ENCODE data around the gene DGKB. TPM values are rescaled to one million over a fixed set of nuclear protein-coding genes. Genes with fewer than 3 reads are reported as not detected.

DGKB gene
- polyA plus RNA-seq, 1 donor (not counting 4 experiments of a cell fraction or from before 2014, with no cell fraction given): 0.01 TPM

- H3K9me3 ChIP-seq (ENCODE audit: control insufficient read depth, low read depth, low read length): no peaks in the 10 kb centered on the region
- H3K27ac ChIP-seq (ENCODE audit: control insufficient read depth, insufficient read depth, low read length): no peak overlapping the region
- dilution Hi-C loops (cut with MboI; ENCODE audit: extremely low pct_ligation_motif_present, low sequenced_read_pairs): no loop called here
- FAIRE-seq (no peak), DNase-seq (ENCODE audit: low read depth, low spot score) (no peak)
- no peak overlapping the region for H3K4me3 ChIP-seq (ENCODE audit: control insufficient read depth in 2 of 3, extremely low read depth in 1 of 3, insufficient read depth in 2 of 3, low read depth in 1 of 3, low read length in 3 of 3)
- H3K27me3 ChIP-seq (ENCODE audit: control insufficient read depth, extremely low read depth, insufficient read depth, low read length): no peaks in the 10 kb centered on the region
- TF ChIP-seq EZH2 (IDR thresholded peaks at IDR 0.05; ENCODE audit: low read length): no peak
- TF ChIP-seq, protein P1, sequence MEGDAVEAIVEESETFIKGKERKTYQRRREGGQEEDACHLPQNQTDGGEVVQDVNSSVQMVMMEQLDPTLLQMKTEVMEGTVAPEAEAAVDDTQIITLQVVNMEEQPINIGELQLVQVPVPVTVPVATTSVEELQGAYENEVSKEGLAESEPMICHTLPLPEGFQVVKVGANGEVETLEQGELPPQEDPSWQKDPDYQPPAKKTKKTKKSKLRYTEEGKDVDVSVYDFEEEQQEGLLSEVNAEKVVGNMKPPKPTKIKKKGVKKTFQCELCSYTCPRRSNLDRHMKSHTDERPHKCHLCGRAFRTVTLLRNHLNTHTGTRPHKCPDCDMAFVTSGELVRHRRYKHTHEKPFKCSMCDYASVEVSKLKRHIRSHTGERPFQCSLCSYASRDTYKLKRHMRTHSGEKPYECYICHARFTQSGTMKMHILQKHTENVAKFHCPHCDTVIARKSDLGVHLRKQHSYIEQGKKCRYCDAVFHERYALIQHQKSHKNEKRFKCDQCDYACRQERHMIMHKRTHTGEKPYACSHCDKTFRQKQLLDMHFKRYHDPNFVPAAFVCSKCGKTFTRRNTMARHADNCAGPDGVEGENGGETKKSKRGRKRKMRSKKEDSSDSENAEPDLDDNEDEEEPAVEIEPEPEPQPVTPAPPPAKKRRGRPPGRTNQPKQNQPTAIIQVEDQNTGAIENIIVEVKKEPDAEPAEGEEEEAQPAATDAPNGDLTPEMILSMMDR (optimal IDR thresholded peaks at IDR 0.05 in 1 of 3, IDR thresholded peaks at IDR 0.05 in 1 of 3, conservative IDR thresholded peaks at IDR 0.05 in 1 of 3; ENCODE audit: extremely low read depth in 1 of 3, insufficient read depth in 2 of 3, low read length in 3 of 3): no peak
- H4K20me1 ChIP-seq (ENCODE audit: control insufficient read depth, extremely low read depth, insufficient read depth, low read length): no peaks in the 10 kb centered on the region
- H3K36me3 ChIP-seq (ENCODE audit: control insufficient read depth in 2 of 2, extremely low read depth in 1 of 2, insufficient read depth in 2 of 2, low read length in 2 of 2): no peaks in the 10 kb centered on the region
- H2AFZ ChIP-seq (ENCODE audit: control insufficient read depth, low read length): no peak overlapping the region
- no peaks in the 10 kb centered on the region for H3K4me1 ChIP-seq (ENCODE audit: control insufficient read depth, extremely low read depth, insufficient read depth, low read length)
- no peaks in the 10 kb centered on the region for H3K9me1 ChIP-seq (ENCODE audit: control insufficient read depth, extremely low read depth, insufficient read depth, low read length)
- no peak overlapping the region for H3K9ac ChIP-seq (ENCODE audit: control insufficient read depth, extremely low read depth, insufficient read depth, low read length)
- H3K4me2 ChIP-seq (ENCODE audit: control insufficient read depth, extremely low read depth, insufficient read depth, low read depth, low read length): no peak overlapping the region
- no peaks in the 10 kb centered on the region for H3K79me2 ChIP-seq (ENCODE audit: control insufficient read depth, insufficient read depth, low read length)
Measured at GRCh38 chr7:14446829-14447228, 455.7 kb downstream of the DGKB start.

DNA sequence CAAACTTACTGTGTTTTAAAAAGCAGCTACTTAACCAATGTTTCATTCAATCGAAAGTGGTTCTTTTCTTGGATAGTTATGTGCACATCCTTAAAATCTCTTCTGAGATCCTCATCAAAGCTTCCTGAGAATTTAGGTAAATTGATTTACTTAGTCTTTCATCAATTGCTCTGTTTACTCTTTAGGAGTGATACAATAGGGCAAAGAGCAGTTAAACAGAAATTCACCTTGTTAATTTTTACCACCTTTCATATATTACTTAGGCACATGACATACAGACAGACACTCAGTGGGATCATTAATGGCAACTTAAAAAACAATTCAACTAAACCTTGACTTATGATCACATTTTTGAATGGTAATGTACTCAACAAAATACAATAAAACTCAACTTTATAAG, 456.3 kb downstream of the DGKB start:
- no peak overlapping the region for H3K27ac ChIP-seq (ENCODE audit: control insufficient read depth, insufficient read depth, low read length)
- H3K27me3 ChIP-seq (ENCODE audit: control insufficient read depth, extremely low read depth, insufficient read depth, low read length): no peaks in the 10 kb centered on the region
- no peaks in the 10 kb centered on the region for H4K20me1 ChIP-seq (ENCODE audit: control insufficient read depth, extremely low read depth, insufficient read depth, low read length)
- no peaks in the 10 kb centered on the region for H3K4me1 ChIP-seq (ENCODE audit: control insufficient read depth, extremely low read depth, insufficient read depth, low read length)
- DNase-seq (ENCODE audit: low read depth, low spot score) (no peak), FAIRE-seq (no peak)
- H3K4me3 ChIP-seq (ENCODE audit: control insufficient read depth in 2 of 3, extremely low read depth in 1 of 3, insufficient read depth in 2 of 3, low read depth in 1 of 3, low read length in 3 of 3): no peak overlapping the region
- H3K9me3 ChIP-seq (ENCODE audit: control insufficient read depth, low read depth, low read length): no peaks in the 10 kb centered on the region
- no peaks in the 10 kb centered on the region for H3K79me2 ChIP-seq (ENCODE audit: control insufficient read depth, insufficient read depth, low read length)
- no peak overlapping the region for H3K9ac ChIP-seq (ENCODE audit: control insufficient read depth, extremely low read depth, insufficient read depth, low read length)
- TF ChIP-seq, protein P1 (optimal IDR thresholded peaks at IDR 0.05 in 1 of 3, IDR thresholded peaks at IDR 0.05 in 1 of 3, conservative IDR thresholded peaks at IDR 0.05 in 1 of 3; ENCODE audit: extremely low read depth in 1 of 3, insufficient read depth in 2 of 3, low read length in 3 of 3): no peak
- no peak for TF ChIP-seq EZH2 (IDR thresholded peaks at IDR 0.05; ENCODE audit: low read length)
- no peaks in the 10 kb centered on the region for H3K9me1 ChIP-seq (ENCODE audit: control insufficient read depth, extremely low read depth, insufficient read depth, low read length)
- H3K4me2 ChIP-seq (ENCODE audit: control insufficient read depth, extremely low read depth, insufficient read depth, low read depth, low read length): no peak overlapping the region
- no peak overlapping the region for H2AFZ ChIP-seq (ENCODE audit: control insufficient read depth, low read length)
- dilution Hi-C loops (cut with MboI; ENCODE audit: extremely low pct_ligation_motif_present, low sequenced_read_pairs): no loop called here
- H3K36me3 ChIP-seq (ENCODE audit: control insufficient read depth in 2 of 2, extremely low read depth in 1 of 2, insufficient read depth in 2 of 2, low read length in 2 of 2): no peaks in the 10 kb centered on the region

Measured in keratinocyte (primary cell).